Spleen (tissue), 11 donors: ENCODE results near the gene PFKP. TPM values are rescaled to one million over a fixed set of nuclear protein-coding genes. Genes with fewer than 3 reads are reported as not detected.

ENCODE experiments used
- DNase-seq: peaks from one replicate; pipeline ENCODE4 v3.0.0-alpha.2; 2020
- H3K27ac ChIP-seq, 8 donors: fragments of 200-600 bp; sonication (generic) in 7 of 8; 1 replicate in 4 of 8; 2 replicates in 4 of 8; pipeline versions ENCODE4 v1.5.0 to v1.8.0; 2016 to 2021; ENCODE audit warnings: inconsistent platforms in 4 of 8, mild to moderate bottlenecking in 4 of 8, moderate library complexity in 1 of 8
- H3K27me3 ChIP-seq, 7 donors: fragments of 200-600 bp; sonication (generic) in 6 of 7; replicated peaks in 1 of 7; 1 replicate in 4 of 7; 2 replicates in 3 of 7; pipeline versions ENCODE4 v1.5.0 to v1.8.0; 2016 to 2021; ENCODE audit warnings: inconsistent platforms in 3 of 7, mild to moderate bottlenecking in 1 of 7
- H3K36me3 ChIP-seq, 6 donors: fragments of 200-600 bp; sonication (generic) in 5 of 6; 1 replicate in 4 of 6; 2 replicates in 2 of 6; pipeline versions ENCODE4 v1.5.0 to v1.8.0; 2016 to 2021; ENCODE audit warnings: inconsistent platforms in 2 of 6
- H3K4me1 ChIP-seq, 6 donors: fragments of 200-600 bp; sonication (generic) in 5 of 6; 1 replicate in 3 of 6; 2 replicates in 3 of 6; pipeline versions ENCODE4 v1.5.0 to v1.8.0; 2016 to 2021; ENCODE audit warnings: inconsistent platforms in 3 of 6
- H3K4me3 ChIP-seq, 8 donors: fragments of 200-600 bp; sonication (generic) in 7 of 8; 1 replicate in 4 of 8; 2 replicates in 4 of 8; pipeline versions ENCODE4 v1.5.0 to v1.8.0; 2016 to 2021; ENCODE audit warnings: inconsistent platforms in 4 of 8, mild to moderate bottlenecking in 4 of 8, moderate library complexity in 2 of 8
- H3K9me3 ChIP-seq, 8 donors: fragments of 200-600 bp; sonication (generic) in 7 of 8; 1 replicate in 4 of 8; 2 replicates in 4 of 8; pipeline versions ENCODE4 v1.5.0 to v1.8.0; 2016 to 2021; ENCODE audit warnings: inconsistent platforms in 4 of 8
- CTCF ChIP-seq, 11 experiments: fragments of 200-600 bp in 7 of 11; fragments of 450-650 bp in 4 of 11; sonication (generic) in 4 of 11; IDR thresholded peaks in 8 of 11; conservative IDR thresholded peaks in 3 of 11; 1 replicate in 7 of 11; 2 replicates in 4 of 11; pipeline versions ENCODE4 v1.4.0 to v1.8.0; 2016 to 2021; ENCODE audit warnings: antibody characterized with exemption in 11 of 11, inconsistent platforms in 4 of 11, mild to moderate bottlenecking in 1 of 11
- POLR2A ChIP-seq, 3 donors: fragments of 450-650 bp; IDR thresholded peaks; one replicate each; pipeline ENCODE4 v1.5.1; 2017; ENCODE audit warnings: antibody characterized with exemption in 3 of 3, mild to moderate bottlenecking in 1 of 3
- POLR2AphosphoS5 ChIP-seq, 3 donors: sonication (generic); formaldehyde crosslinking; IDR thresholded peaks; one replicate each; pipeline ENCODE4 v1.5.1; 2017; ENCODE audit warnings: antibody characterized with exemption in 3 of 3
- WGBS, 5 donors: extraction: QIAGEN DNeasy Blood & Tissue Kit in 3 of 5; methylation state at CpG; one replicate each; pipeline versions ENCODE4 v1.1.5 to v1.1.7; 2013 to 2018; 5-methylcytosine and 5-hydroxymethylcytosine counted together
- intact Hi-C: fragments of 100-400 bp; cut with DNase I; formaldehyde crosslinking; loops from one replicate; pipeline ENCODE4 v1.15.0; 2023; ENCODE audit warnings: low total_unique reads
- polyA plus RNA-seq, 3 donors: library from polyadenylated mRNA; stranded (reverse); fragments of 200-250 nt; gene quantifications; one replicate each; pipeline ENCODE4 v1.2.1, GENCODE V29; 2013
- total RNA-seq, 7 donors: library from RNA; depleted of rRNA in 3 of 7; stranded (reverse); fragments of >200 nt in 3 of 7; fragmentation: NEBNext Ultra II Directional in 4 of 7; extraction: Animal tissue kit (Norgen Biotek cat#: 25700) in 4 of 7; gene quantifications; one replicate each; pipeline versions ENCODE4 v1.1.0 to v1.2.1, GENCODE V29; 2016 to 2021
- donor health status: healthy with polysubstance abuse.
- donor health status: DM: no; HTN: no; CAD: no; lungs with moderate emphysema.
- donor health status: DM: no; HTN: no; CAD: no.
- donor health status: Bipolar disorder and iron deficiency.
- donor health status: healthy.
- donor health status: DM: no; HTN: no; CAD: no.
- donor health status: DM: yes; HTN: yes; CAD: no.

Gene PFKP
- total and polyA plus RNA-seq, 10 donors = 19.0 to 60.9 (median 28.6) TPM

GRCh38 chr10:3074985-3075600 lies 7.7 kb downstream of the PFKP start:
- DNase-seq = no peak
- Histone ChIP-seq H3K4me3 (no peak overlapping the region), H3K27me3 (no peaks in the 10 kb centered on the region), H3K27ac (no peak overlapping the region), H3K9me3 (no peaks in the 10 kb centered on the region), H3K36me3 (peaks cover 0 to 14% (median 0%) of the 10 kb centered on the region in 6 donors), H3K4me1 (peaks cover 0 to 5% (median under 1%) of the 10 kb centered on the region in 6 donors)
- TF ChIP-seq POLR2A (IDR thresholded peaks at IDR 0.05) = no peak
- no peak for TF ChIP-seq POLR2AphosphoS5 (IDR thresholded peaks at IDR 0.05)
- TF ChIP-seq CTCF (IDR thresholded peaks at IDR 0.05 in 8 of 11, conservative IDR thresholded peaks at IDR 0.05 in 3 of 11) = no peak
- whole genome bisulfite sequencing, 5 donors = 93 to 96% (median 94%) methylated on average over 10 of the region's 10 CpGs
- intact Hi-C loops = no loop called here

GRCh38 chr10:3076138-3076537 lies 8.8 kb downstream of the PFKP start:
- TF ChIP-seq POLR2AphosphoS5 (IDR thresholded peaks at IDR 0.05) = no peak
- TF ChIP-seq POLR2A (IDR thresholded peaks at IDR 0.05) = no peak
- no peak for TF ChIP-seq CTCF (IDR thresholded peaks at IDR 0.05 in 8 of 11, conservative IDR thresholded peaks at IDR 0.05 in 3 of 11)
- H3K27me3 ChIP-seq = no peaks in the 10 kb centered on the region
- intact Hi-C loops = no loop called here
- no peak overlapping the region for H3K4me3 ChIP-seq
- H3K9me3 ChIP-seq = no peaks in the 10 kb centered on the region
- H3K36me3 ChIP-seq = peaks cover 0 to 14% (median 0%) of the 10 kb centered on the region in 6 donors
- 86 to 92% (median 91%) methylated on average over 15 to 16 of the region's 16 CpGs for WGBS, 5 donors
- no peak for DNase-seq
- H3K27ac ChIP-seq = no peak overlapping the region
- H3K4me1 ChIP-seq = no peaks in the 10 kb centered on the region

GRCh38 chr10:3077509-3077908 lies 10.2 kb downstream of the PFKP start:
- Histone ChIP-seq H3K9me3 (no peaks in the 10 kb centered on the region), H3K36me3 (peaks cover 0 to 11% (median 3%) of the 10 kb centered on the region in 6 donors), H3K4me1 (no peaks in the 10 kb centered on the region), H3K27ac (no peak overlapping the region), H3K27me3 (no peaks in the 10 kb centered on the region), H3K4me3 (no peak overlapping the region)
- no peak for TF ChIP-seq CTCF (IDR thresholded peaks at IDR 0.05 in 8 of 11, conservative IDR thresholded peaks at IDR 0.05 in 3 of 11)
- no peak for TF ChIP-seq POLR2A (IDR thresholded peaks at IDR 0.05)
- TF ChIP-seq POLR2AphosphoS5 (IDR thresholded peaks at IDR 0.05) = no peak
- 88 to 96% (median 92%) methylated on average over 5 of the region's 5 CpGs for WGBS, 5 donors
- DNase-seq = no peak
- intact Hi-C loops = no loop called here

GRCh38 chr10:3077940-3078630 lies 10.7 kb downstream of the PFKP start:
- H3K27ac ChIP-seq = no peak overlapping the region
- TF ChIP-seq POLR2AphosphoS5 (IDR thresholded peaks at IDR 0.05) = no peak
- no peak for TF ChIP-seq POLR2A (IDR thresholded peaks at IDR 0.05)
- TF ChIP-seq CTCF (IDR thresholded peaks at IDR 0.05 in 8 of 11, conservative IDR thresholded peaks at IDR 0.05 in 3 of 11) = no peak
- WGBS, 5 donors = 78 to 94% (median 82%) methylated on average over 10 of the region's 10 CpGs
- H3K4me1 ChIP-seq = no peaks in the 10 kb centered on the region
- H3K9me3 ChIP-seq = no peaks in the 10 kb centered on the region
- H3K27me3 ChIP-seq = no peaks in the 10 kb centered on the region
- intact Hi-C loops = no loop called here
- DNase-seq = no peak
- peaks cover 0 to 17% (median 4%) of the 10 kb centered on the region in 6 donors for H3K36me3 ChIP-seq
- no peak overlapping the region for H3K4me3 ChIP-seq
